H1 (cell line): ENCODE data around the gene PDRG1. TPM values are rescaled to one million over a fixed set of nuclear protein-coding genes. Genes with fewer than 3 reads are reported as not detected.

Experiments
- CTCF ChIA-PET: fragments of 300-600 bp; sonication (Branson Sonifier 250); formaldehyde crosslinking; loops from one replicate; lab custom pipeline; 2021; ENCODE audit not compliant: partially characterized antibody; lab: Charles Lee
- POLR2A ChIA-PET: fragments of 300-600 bp; sonication (Branson Sonifier 250); formaldehyde crosslinking; loops from one replicate; lab custom pipeline; 2021; ENCODE audit warnings: inconsistent platforms; ENCODE audit not compliant: partially characterized antibody; lab: Charles Lee
- DNase-seq, 2 experiments: peaks; one replicate each; pipeline versions ENCODE4 v3.0.0 to v3.0.0-alpha.2; 2010 to 2022; ENCODE audit warnings: low spot score in 2 of 2, low read depth in 1 of 2, mixed read lengths in 1 of 2
- FAIRE-seq: peaks from 2 replicates; lab custom pipeline; 2011; peaks lifted over from hg19 to GRCh38; lab: Jason Lieb, UNC
- H2AFZ ChIP-seq: 2 replicates; pipeline ENCODE4 v1.8.1; 2012; ENCODE audit warnings: low read length, inconsistent platforms
- H2AK5ac ChIP-seq: 2 replicates; pipeline ENCODE4 v1.6.1; 2013; ENCODE audit warnings: low read depth, low read length
- H2BK120ac ChIP-seq: replicated peaks from 2 replicates; pipeline ENCODE3; 2013; ENCODE audit warnings: low read depth, low read length, inconsistent platforms
- H2BK12ac ChIP-seq: 2 replicates; pipeline ENCODE4 v1.6.1; 2013; ENCODE audit warnings: low read depth, low read length
- H2BK15ac ChIP-seq: 2 replicates; pipeline ENCODE4 v1.6.1; 2013; ENCODE audit warnings: low read length
- H2BK20ac ChIP-seq: 2 replicates; pipeline ENCODE4 v1.6.1; 2013; ENCODE audit warnings: low read length
- H2BK5ac ChIP-seq: 2 replicates; pipeline ENCODE4 v1.6.1; 2013; ENCODE audit warnings: low read depth, low read length
- H3K14ac ChIP-seq: 2 replicates; pipeline ENCODE4 v1.6.1; 2013; ENCODE audit warnings: inconsistent platforms; ENCODE audit not compliant: insufficient read length
- H3K18ac ChIP-seq: 2 replicates; pipeline ENCODE4 v1.6.1; 2013; ENCODE audit warnings: low read length; ENCODE audit errors: extremely low read depth
- H3K23ac ChIP-seq: 2 replicates; pipeline ENCODE4 v1.6.1; 2013; ENCODE audit warnings: inconsistent platforms; ENCODE audit not compliant: insufficient read length
- H3K23me2 ChIP-seq: 2 replicates; pipeline ENCODE4 v1.6.1; 2013; ENCODE audit warnings: low read depth, low read length
- H3K27ac ChIP-seq: 2 replicates; pipeline ENCODE4 v1.6.1; 2011; ENCODE audit warnings: low read depth, low read length, inconsistent platforms
- H3K27me3 ChIP-seq, 4 experiments: replicated peaks in 1 of 4; 1 replicate in 1 of 4; 2 replicates in 3 of 4; pipeline versions ENCODE4 v1.6.1 to v1.8.1; 2011 to 2013; ENCODE audit warnings: low read length in 3 of 4, mild to moderate bottlenecking in 3 of 4, inconsistent platforms in 2 of 4, mixed read lengths in 2 of 4, moderate library complexity in 1 of 4; ENCODE audit not compliant: control insufficient read depth in 3 of 4, insufficient read depth in 3 of 4; ENCODE audit errors: extremely low read depth in 1 of 4
- H3K36me3 ChIP-seq, 4 experiments: 2 replicates each; pipeline versions ENCODE4 v1.6.1 to v1.8.1; 2011 to 2013; ENCODE audit warnings: mild to moderate bottlenecking in 4 of 4, low read length in 3 of 4, moderate library complexity in 2 of 4, control low read depth in 1 of 4, inconsistent platforms in 1 of 4; ENCODE audit not compliant: insufficient read depth in 4 of 4, control insufficient read depth in 2 of 4
- H3K4ac ChIP-seq: replicated peaks from 2 replicates; pipeline ENCODE3; 2013; ENCODE audit warnings: low read length, low read depth, mixed read lengths, inconsistent platforms; ENCODE audit not compliant: insufficient read length
- H3K4me1 ChIP-seq, 4 experiments: replicated peaks in 1 of 4; 1 replicate in 1 of 4; 2 replicates in 3 of 4; pipeline versions ENCODE4 v1.6.1 to v1.8.1; 2011 to 2013; ENCODE audit warnings: low read length in 3 of 4, inconsistent platforms in 2 of 4, mixed read lengths in 1 of 4; ENCODE audit not compliant: insufficient read depth in 4 of 4, control insufficient read depth in 3 of 4
- H3K4me2 ChIP-seq, 2 experiments: 2 replicates each; pipeline versions ENCODE4 v1.6.1 to v1.8.1; 2011 to 2013; ENCODE audit warnings: low read depth in 2 of 2, low read length in 2 of 2, control low read depth in 1 of 2, inconsistent platforms in 1 of 2, mild to moderate bottlenecking in 1 of 2; ENCODE audit not compliant: insufficient read depth in 1 of 2
- H3K4me3 ChIP-seq, 4 experiments: fragments of 200-600, 300-600 bp in 1 of 4; sonication (generic), shearing (Covaris generic), sonication (Bioruptor Twin) in 1 of 4; 2 replicates each; pipeline versions ENCODE4 v1.5.1 to v1.8.1; 2011 to 2016; ENCODE audit warnings: low read length in 4 of 4, low read depth in 3 of 4, control low read depth in 2 of 4, inconsistent platforms in 2 of 4, mild to moderate bottlenecking in 2 of 4, mixed read lengths in 1 of 4, moderate library complexity in 1 of 4; ENCODE audit not compliant: insufficient read depth in 2 of 4; ENCODE audit errors: extremely low read depth in 1 of 4
- H3K56ac ChIP-seq: replicated peaks from 2 replicates; pipeline ENCODE3; 2013; ENCODE audit warnings: low read depth, mild to moderate bottlenecking, mixed read lengths, low read length, inconsistent platforms; ENCODE audit not compliant: insufficient read length
- H3K79me1 ChIP-seq: 2 replicates; pipeline ENCODE4 v1.6.1; 2013; ENCODE audit warnings: low read depth, low read length, control low read depth
- H3K79me2 ChIP-seq, 2 experiments: 2 replicates each; pipeline versions ENCODE4 v1.6.1 to v1.8.1; 2012 to 2013; ENCODE audit warnings: low read length in 2 of 2, mild to moderate bottlenecking in 2 of 2, inconsistent platforms in 1 of 2; ENCODE audit not compliant: insufficient read depth in 2 of 2, control insufficient read depth in 1 of 2
- H3K9ac ChIP-seq, 4 experiments: replicated peaks in 1 of 4; 1 replicate in 1 of 4; 2 replicates in 3 of 4; pipeline versions ENCODE4 v1.6.1 to v1.8.1; 2011 to 2013; ENCODE audit warnings: low read depth in 3 of 4, low read length in 3 of 4, control low read depth in 2 of 4, mild to moderate bottlenecking in 2 of 4, moderate library complexity in 2 of 4, inconsistent platforms in 1 of 4; ENCODE audit errors: extremely low read depth in 1 of 4
- H3K9me3 ChIP-seq, 2 experiments: 2 replicates each; pipeline versions ENCODE4 v1.6.1 to v1.8.1; 2012 to 2013; ENCODE audit warnings: mild to moderate bottlenecking in 2 of 2, moderate library complexity in 2 of 2, control low read depth in 1 of 2, inconsistent platforms in 1 of 2, low read depth in 1 of 2, low read length in 1 of 2, mixed read lengths in 1 of 2; ENCODE audit not compliant: insufficient read depth in 2 of 2
- H4K20me1 ChIP-seq, 2 experiments: replicated peaks in 1 of 2; 2 replicates each; pipeline versions ENCODE3 to v1.8.1; 2011 to 2013; ENCODE audit warnings: inconsistent platforms in 2 of 2, low read length in 2 of 2, mild to moderate bottlenecking in 1 of 2; ENCODE audit not compliant: insufficient read depth in 2 of 2, control insufficient read depth in 1 of 2
- H4K5ac ChIP-seq: 2 replicates; pipeline ENCODE4 v1.6.1; 2013; ENCODE audit warnings: low read length, low read depth, mixed read lengths, inconsistent platforms; ENCODE audit not compliant: insufficient read length
- H4K8ac ChIP-seq: 2 replicates; pipeline ENCODE4 v1.8.0; 2013; ENCODE audit warnings: mild to moderate bottlenecking, moderate library complexity, low read length, inconsistent platforms; ENCODE audit not compliant: insufficient read depth; ENCODE audit errors: extremely low read depth
- H4K91ac ChIP-seq: replicated peaks from 2 replicates; pipeline ENCODE3; 2013; ENCODE audit warnings: low read length, mixed read lengths, inconsistent platforms; ENCODE audit not compliant: insufficient read length
- CBX5 ChIP-seq: fragments of 300-800, 300-1000 bp; sonication (generic); IDR thresholded peaks from 2 replicates; pipeline ENCODE4 v1.7.1; 2016; ENCODE audit warnings: antibody characterized with exemption, low read length, low read depth
- GTF2F1 ChIP-seq: IDR thresholded peaks from 2 replicates; pipeline ENCODE4 v1.6.1; 2012; ENCODE audit warnings: low read depth, low read length, improper control_type of control experiment, borderline replicate concordance
- MAFK ChIP-seq: IDR thresholded peaks from 2 replicates; pipeline ENCODE4 v1.6.1; 2012; ENCODE audit warnings: low read depth, mild to moderate bottlenecking, improper control_type of control experiment, low read length
- POU5F1 ChIP-seq: IDR thresholded peaks from 2 replicates; pipeline ENCODE4 v1.6.1; 2011; ENCODE audit warnings: low read depth, mild to moderate bottlenecking, low read length, moderate library complexity
- RFX5 ChIP-seq: IDR thresholded peaks from 2 replicates; pipeline ENCODE4 v1.6.1; 2011; ENCODE audit warnings: low read depth, low read length, improper control_type of control experiment, borderline replicate concordance
- RNF2 ChIP-seq: fragments of 200-900, 300-1000 bp; sonication (generic); IDR thresholded peaks from 2 replicates; pipeline ENCODE4 v1.7.1; 2016; ENCODE audit warnings: borderline replicate concordance, low read depth, mild to moderate bottlenecking, antibody characterized with exemption, low read length; ENCODE audit not compliant: poor library complexity, severe bottlenecking; ENCODE audit errors: missing control alignments
- SP2 ChIP-seq: IDR thresholded peaks from 2 replicates; pipeline ENCODE4 v1.6.1; 2012; ENCODE audit warnings: mild to moderate bottlenecking, low read length, inconsistent platforms
- WGBS, 2 experiments: shearing (Covaris generic) in 1 of 2; methylation state at CpG; one replicate each; pipeline versions ENCODE4 v1.1.6 to v1.1.7; 2013 to 2015; ENCODE audit warnings: low lambda C conversion rate in 2 of 2, mixed read lengths in 2 of 2, inconsistent platforms in 1 of 2, low coverage in 1 of 2, missing lambda C conversion rate in 1 of 2; ENCODE audit not compliant: insufficient replicate concordance in 2 of 2, insufficient coverage in 1 of 2, insufficient read length in 1 of 2; ENCODE audit errors: extremely low coverage in 1 of 2, missing lambda C conversion rate in 1 of 2; 5-methylcytosine and 5-hydroxymethylcytosine counted together
- polyA plus RNA-seq, 7 experiments: library from polyadenylated mRNA; depleted of rRNA in 3 of 7; stranded (reverse) in 5 of 7; unstranded in 2 of 7; fragments of >200 nt in 5 of 7; fragments of 200-250 nt in 2 of 7; gene quantifications; 1 replicate in 5 of 7; 2 replicates in 1 of 7; 4 replicates in 1 of 7; pipeline versions ENCODE4 v1.2.1 to v1.2.3, GENCODE V29; 2011 to 2013; ENCODE audit warnings: missing spikeins in 2 of 7, mixed read lengths in 2 of 7
- total RNA-seq: library from RNA; stranded (reverse); fragmentation: NEBNext Ultra II Directional; extraction: Animal tissue kit (Norgen Biotek cat#: 25700); gene quantifications from 2 replicates; pipeline ENCODE4 v1.2.1, GENCODE V29; 2021
- TF ChIP-seq, protein P1 (sequence below): IDR thresholded peaks from 2 replicates; pipeline ENCODE4 v1.6.1; 2011; ENCODE audit warnings: low read depth, mild to moderate bottlenecking, low read length; ENCODE audit not compliant: insufficient read depth

The PDRG1 gene
- total and polyA plus RNA-seq, 2 of the 8 experiments (the other 6 are each of a cell fraction or from before 2014, with no cell fraction given) = 14.2 to 20.8 TPM

DNA sequence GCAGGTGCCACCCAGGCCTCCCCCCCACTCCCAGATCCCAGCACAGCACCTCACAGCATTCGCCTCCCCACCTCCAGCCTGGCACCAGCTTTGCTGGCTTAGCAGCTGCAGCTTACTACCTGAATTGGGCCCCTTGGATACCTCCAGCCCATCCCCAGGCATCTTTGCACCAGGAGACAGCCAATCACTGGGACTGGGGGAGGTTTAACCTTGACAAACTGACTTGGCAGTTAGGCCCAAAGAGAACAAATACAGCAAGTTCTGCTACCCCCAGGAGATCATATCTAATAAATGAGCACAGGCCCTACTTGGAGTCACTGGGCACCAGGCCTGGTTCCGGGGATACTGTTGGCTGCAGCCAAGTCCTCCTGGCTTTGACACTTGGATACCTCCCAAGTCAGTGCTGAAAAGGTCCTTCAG, 8.8 kb downstream of the PDRG1 start:
- Histone ChIP-seq H3K4ac (no peak overlapping the region), H2BK20ac (no peak overlapping the region), H2BK5ac (no peak overlapping the region), H3K14ac (no peak overlapping the region), H3K23me2 (no peaks in the 10 kb centered on the region), H4K91ac (no peak overlapping the region), H2AFZ (no peak overlapping the region), H3K79me1 (no peaks in the 10 kb centered on the region), H3K4me1 (peaks cover 0 to 2% (median 1%) of the 10 kb centered on the region in 4 experiments; a peak in 4 of 7 replicates), H3K4me2 (no peak overlapping the region), H4K8ac (no peak overlapping the region), H3K27ac (no peak overlapping the region), H3K18ac (no peak overlapping the region), H3K79me2 (no peaks in the 10 kb centered on the region), H4K20me1 (peaks cover 2% of the 10 kb centered on the region in 2 experiments), H3K56ac (no peak overlapping the region), H2BK12ac (no peak overlapping the region), H3K27me3 (peaks cover 0 to 7% (median 0%) of the 10 kb centered on the region in 4 experiments; a peak in 3 of 7 replicates), H2AK5ac (no peak overlapping the region), H4K5ac (no peak overlapping the region), H3K9me3 (peaks cover 0 to under 1% of the 10 kb centered on the region in 2 experiments; a peak in 3 of 4 replicates), H2BK15ac (no peak overlapping the region), H3K23ac (no peak overlapping the region), H3K4me3 (no peak overlapping the region), H3K9ac (no peak overlapping the region), H3K36me3 (peaks cover 24 to 34% (median 29%) of the 10 kb centered on the region in 4 experiments), H2BK120ac (no peak overlapping the region)
- TF ChIP-seq, protein P1, sequence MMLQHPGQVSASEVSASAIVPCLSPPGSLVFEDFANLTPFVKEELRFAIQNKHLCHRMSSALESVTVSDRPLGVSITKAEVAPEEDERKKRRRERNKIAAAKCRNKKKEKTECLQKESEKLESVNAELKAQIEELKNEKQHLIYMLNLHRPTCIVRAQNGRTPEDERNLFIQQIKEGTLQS = no peak
- no peak for TF ChIP-seq GTF2F1
- no peak for TF ChIP-seq CBX5
- no peak for TF ChIP-seq SP2
- TF ChIP-seq RFX5 = no peak
- TF ChIP-seq POU5F1 = no peak
- no peak for TF ChIP-seq MAFK
- no peak for TF ChIP-seq RNF2
- ChIA-PET CTCF (interaction anchor here (0.7 to 2.4 kb wide), 7 partner anchors 9 to 96 kb away, joined by 3 to 15 read pairs (median 4); partner anchors contain the start of gene PDRG1), POLR2A (interaction anchor here (1.2 to 3.0 kb wide), 2 partner anchors 9 to 22 kb away, joined by 3 to 15 read pairs; partner anchors contain the start of gene PDRG1)
- 77% methylated on average over 2 of the region's 2 CpGs; no CpG with 5 or more reads in 1 of the 2 experiments for WGBS, 2 experiments
- DNase-seq (no peak), FAIRE-seq (no peak)
